Activated naive CD8-positive, alpha-beta T cell treated with anti-CD3 and anti-CD28 coated beads for 36 hours (primary cell): ENCODE results near the gene MB21D2. TPM values are rescaled to one million over a fixed set of nuclear protein-coding genes. Genes with fewer than 3 reads are reported as not detected.

Experiments
- DNase-seq: peaks from one replicate; pipeline ENCODE4 v3.0.0; 2021
- H3K27ac Mint-ChIP-seq: one replicate; pipeline ENCODE4 v1.8.0; 2022; ENCODE audit warnings: mild to moderate bottlenecking, moderate library complexity, mixed read lengths
- H3K27me3 Mint-ChIP-seq: one replicate; pipeline ENCODE4 v1.8.0; 2022; ENCODE audit warnings: mild to moderate bottlenecking, mixed read lengths
- H3K36me3 Mint-ChIP-seq: one replicate; pipeline ENCODE4 v1.8.0; 2021; ENCODE audit warnings: mild to moderate bottlenecking, mixed read lengths
- H3K4me1 Mint-ChIP-seq: one replicate; pipeline ENCODE4 v1.8.0; 2021; ENCODE audit warnings: mixed read lengths
- H3K4me3 Mint-ChIP-seq: one replicate; pipeline ENCODE4 v1.8.0; 2022; ENCODE audit warnings: mild to moderate bottlenecking, moderate library complexity, mixed read lengths
- H3K9me3 Mint-ChIP-seq: one replicate; pipeline ENCODE4 v1.8.0; 2022; ENCODE audit warnings: mixed read lengths
- total RNA-seq, 2 experiments: library from RNA; stranded (reverse); gene quantifications; one replicate each; pipeline ENCODE4 v1.2.3, GENCODE V29; 2021

MB21D2 gene
- total RNA-seq, 2 experiments from 2014 or later, result 6.4 to 6.6 TPM

DNA sequence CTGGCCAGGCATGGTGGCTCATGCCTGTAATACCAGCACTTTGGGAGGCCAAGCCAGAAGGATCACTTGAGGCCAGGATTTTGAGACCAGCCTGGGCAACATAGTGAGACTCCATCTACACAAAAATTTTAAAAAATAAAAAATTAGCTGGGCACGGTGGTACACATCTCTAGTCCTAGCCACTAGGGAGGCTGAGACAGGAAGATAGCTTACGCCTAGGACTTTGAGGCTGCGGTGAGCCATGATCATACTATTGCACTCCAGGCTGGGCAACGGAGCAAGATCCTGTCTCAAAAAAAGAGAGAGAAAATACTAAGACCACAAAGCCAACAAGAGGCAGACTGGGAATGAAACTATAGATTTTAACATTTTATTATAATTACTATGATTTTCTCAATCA lies 4.1 kb downstream of the MB21D2 start:
- Mint-ChIP-seq H3K27me3 (peaks cover 53% of the 10 kb centered on the region), H3K4me3 (no peak overlapping the region), H3K4me1 (peaks cover 12% of the 10 kb centered on the region), H3K9me3 (peaks cover 2% of the 10 kb centered on the region), H3K36me3 (peaks cover 3% of the 10 kb centered on the region), H3K27ac (no peak overlapping the region)
- no peak for DNase-seq

DNA sequence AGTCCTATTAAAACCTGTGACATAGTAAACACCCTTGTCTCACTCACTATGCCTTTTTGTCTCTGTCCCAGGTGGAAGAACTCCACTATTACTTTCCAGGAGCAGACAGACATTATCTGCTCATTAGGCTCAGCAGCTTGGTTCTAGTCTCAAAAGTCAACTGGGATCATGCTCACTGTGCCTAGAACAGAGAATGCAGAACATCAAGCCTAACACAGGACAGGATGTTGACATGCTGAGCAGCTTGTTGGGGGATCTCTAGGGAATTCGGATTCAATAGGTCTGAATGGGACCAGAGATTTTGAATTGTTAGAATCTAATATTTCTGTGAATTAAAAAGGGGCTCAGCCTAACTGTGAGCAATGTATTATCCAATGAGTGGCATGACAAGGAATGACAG lies 6.4 kb downstream of the MB21D2 start:
- no peak for DNase-seq
- peaks cover 2% of the 10 kb centered on the region for H3K9me3 Mint-ChIP-seq
- peaks cover 35% of the 10 kb centered on the region for H3K27me3 Mint-ChIP-seq
- H3K27ac Mint-ChIP-seq, result no peak overlapping the region
- H3K4me1 Mint-ChIP-seq, result peaks cover 16% of the 10 kb centered on the region
- peaks cover 9% of the 10 kb centered on the region for H3K36me3 Mint-ChIP-seq
- H3K4me3 Mint-ChIP-seq, result no peak overlapping the region

DNA sequence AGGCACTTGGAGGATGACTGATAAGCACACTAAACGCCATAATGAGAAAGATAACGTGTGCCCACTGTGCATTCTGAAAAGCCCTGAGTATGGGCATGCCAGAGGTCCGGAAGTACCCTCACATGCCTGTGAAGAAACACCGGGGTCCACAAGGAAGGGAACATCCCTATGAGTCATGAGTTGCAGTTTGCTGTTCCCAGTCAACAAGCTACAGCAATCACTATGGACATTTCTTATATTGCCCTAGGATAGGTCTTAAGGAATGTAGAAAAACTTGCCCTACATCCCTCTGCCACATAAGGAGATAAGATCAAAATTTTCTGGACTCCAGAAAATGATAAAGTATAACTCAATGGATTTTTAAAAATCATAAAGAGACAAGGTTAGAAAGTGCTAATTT lies 9.9 kb downstream of the MB21D2 start:
- Mint-ChIP-seq H3K4me3 (no peak overlapping the region), H3K36me3 (peaks cover 7% of the 10 kb centered on the region)

DNA sequence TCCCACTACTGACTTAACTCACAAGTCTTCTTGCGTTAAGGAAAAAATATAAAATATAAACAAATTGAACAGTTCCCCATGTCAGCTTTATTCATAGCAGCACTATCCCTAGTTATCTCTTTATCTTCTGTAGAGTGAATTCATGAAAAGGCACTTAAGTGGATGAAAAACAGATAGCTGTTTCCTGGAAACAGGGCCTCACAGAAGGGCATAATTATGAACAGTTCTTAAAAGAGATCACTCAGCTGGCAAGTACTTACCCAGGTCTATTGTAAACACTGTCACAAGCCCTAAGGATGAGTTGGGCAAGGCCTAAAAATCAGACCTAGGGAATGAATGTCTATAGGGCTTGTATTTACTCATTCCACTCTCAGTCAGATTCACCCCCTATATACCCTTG lies 10.7 kb downstream of the MB21D2 start:
- no peak for DNase-seq
- Mint-ChIP-seq H3K27me3 (peaks cover 6% of the 10 kb centered on the region), H3K4me1 (peaks cover 14% of the 10 kb centered on the region), H3K27ac (no peak overlapping the region), H3K36me3 (peaks cover 7% of the 10 kb centered on the region), H3K4me3 (no peak overlapping the region), H3K9me3 (peaks cover 1% of the 10 kb centered on the region)

More for the DNA sequence above, 9.9 kb downstream of the MB21D2 start:
- H3K4me1 Mint-ChIP-seq, result peaks cover 14% of the 10 kb centered on the region
- DNase-seq, result no peak
- H3K27ac Mint-ChIP-seq, result no peak overlapping the region
- H3K27me3 Mint-ChIP-seq, result peaks cover 8% of the 10 kb centered on the region
- H3K9me3 Mint-ChIP-seq, result peaks cover 1% of the 10 kb centered on the region

DNA sequence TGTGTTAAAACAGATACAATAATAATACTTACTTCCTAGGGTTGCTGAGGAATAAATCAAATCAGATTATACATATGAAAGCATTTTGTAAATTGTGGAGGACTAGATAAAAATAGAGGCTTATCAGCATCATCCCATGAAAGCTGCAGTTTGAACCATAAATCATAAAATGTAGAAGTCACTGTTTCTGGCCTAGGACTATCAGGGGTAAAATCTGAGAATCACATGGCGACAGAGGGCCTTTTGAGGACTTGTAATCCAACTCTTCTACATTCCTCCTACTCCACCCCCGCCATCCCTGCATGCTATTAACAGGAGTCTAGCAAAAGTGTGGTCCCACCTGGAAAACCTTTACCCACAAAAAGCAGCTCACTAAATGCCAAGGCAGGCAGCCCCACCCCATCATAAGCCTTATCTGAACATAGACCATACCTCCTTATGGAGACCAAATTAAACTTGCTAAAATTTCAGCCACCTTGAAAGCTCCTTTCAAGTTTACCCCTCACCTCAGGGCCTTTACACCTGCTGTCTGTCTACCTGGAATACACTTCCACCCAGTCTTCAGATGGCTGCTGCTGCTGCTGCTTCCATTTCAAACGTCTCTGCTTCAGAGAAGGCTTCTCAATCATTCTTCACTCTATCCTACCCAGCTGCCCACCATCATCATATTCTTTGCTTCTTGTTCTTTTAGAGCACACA lies 11.5 kb downstream of the MB21D2 start:
- Mint-ChIP-seq H3K27me3 (peaks cover 3% of the 10 kb centered on the region), H3K4me1 (peaks cover 12% of the 10 kb centered on the region), H3K9me3 (peaks cover 1% of the 10 kb centered on the region), H3K4me3 (no peak overlapping the region), H3K36me3 (peaks cover 6% of the 10 kb centered on the region), H3K27ac (no peak overlapping the region)
- no peak for DNase-seq

DNA sequence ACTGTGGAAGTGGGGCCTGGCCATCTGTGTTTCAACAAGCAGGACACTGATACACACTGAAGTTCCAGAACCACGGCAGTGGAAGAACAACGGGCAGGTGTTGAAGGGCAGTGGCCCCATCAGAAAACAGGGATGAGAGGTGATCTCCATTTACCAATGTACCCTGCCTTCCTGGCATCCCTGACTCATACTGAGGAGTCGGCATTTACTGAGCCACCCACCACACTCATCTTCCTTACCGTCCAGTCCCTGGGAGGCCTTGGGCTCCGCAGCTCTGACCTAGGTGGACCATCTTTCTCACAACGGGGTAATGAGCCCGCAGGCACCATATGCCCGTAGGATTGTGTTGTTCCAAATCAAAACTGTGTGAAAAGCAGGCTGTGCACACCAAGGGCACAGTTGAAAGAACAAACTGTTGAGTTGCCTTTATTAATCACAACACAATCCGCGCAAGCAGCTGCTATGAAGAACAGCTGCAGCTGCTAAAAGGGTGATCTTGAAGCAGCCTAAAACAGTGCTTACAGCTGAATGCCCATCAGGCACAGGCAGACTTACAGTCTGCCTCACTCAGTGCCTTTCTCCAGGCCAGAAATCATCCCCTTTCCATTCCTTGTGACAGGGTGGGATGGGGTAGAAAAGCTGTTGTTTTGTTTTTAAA lies 12.9 kb downstream of the MB21D2 start:
- no peak overlapping the region for H3K4me3 Mint-ChIP-seq
- peaks cover 16% of the 10 kb centered on the region for H3K36me3 Mint-ChIP-seq
- peaks cover 14% of the 10 kb centered on the region for H3K27me3 Mint-ChIP-seq
- H3K27ac Mint-ChIP-seq, result no peak overlapping the region
- peaks cover 14% of the 10 kb centered on the region for H3K4me1 Mint-ChIP-seq
- H3K9me3 Mint-ChIP-seq, result peaks cover 3% of the 10 kb centered on the region
- DNase-seq, result no peak

DNA sequence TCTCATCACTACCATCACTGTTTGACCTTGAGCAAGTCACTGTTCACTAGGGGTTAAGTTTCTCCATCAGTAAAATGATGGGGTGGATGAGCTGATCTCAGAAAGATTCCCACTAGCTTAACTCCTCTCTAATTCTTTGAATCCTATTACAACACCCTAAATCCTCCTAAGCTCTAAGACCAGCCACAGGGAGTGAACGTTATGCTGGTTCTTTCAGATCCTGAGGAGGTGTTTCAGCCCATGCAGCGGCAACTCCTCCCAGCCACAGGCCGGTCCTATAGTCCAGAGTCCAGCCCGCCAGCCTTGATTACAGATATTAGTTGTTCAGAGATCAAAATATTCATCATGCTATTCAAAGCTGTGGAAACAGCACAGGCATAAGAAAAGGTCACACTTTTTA lies 15.1 kb downstream of the MB21D2 start:
- Mint-ChIP-seq H3K4me3 (no peak overlapping the region), H3K27ac (no peak overlapping the region), H3K36me3 (peaks cover 18% of the 10 kb centered on the region), H3K27me3 (peaks cover 12% of the 10 kb centered on the region), H3K9me3 (peaks cover 3% of the 10 kb centered on the region), H3K4me1 (peaks cover 29% of the 10 kb centered on the region)
- DNase-seq, result no peak

DNA sequence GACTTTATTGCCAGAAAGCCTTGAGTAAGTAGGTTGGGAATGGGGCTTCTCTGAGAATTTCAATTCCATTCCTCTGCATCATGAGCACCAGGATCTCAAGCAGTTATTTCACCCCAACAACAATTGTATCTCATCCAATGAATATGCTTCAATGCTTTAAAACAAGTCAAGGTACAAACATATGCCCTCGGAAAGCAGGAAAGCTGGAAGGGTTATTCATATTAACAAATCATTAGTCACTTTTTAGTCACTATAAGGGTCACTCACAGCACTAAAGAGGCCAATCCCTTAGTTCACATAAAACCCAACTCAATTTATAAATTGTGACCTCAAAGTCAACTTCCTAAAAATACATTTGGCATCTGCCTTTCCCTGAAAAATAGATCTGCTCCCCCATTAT lies 16.2 kb downstream of the MB21D2 start:
- DNase-seq, result no peak
- H3K27ac Mint-ChIP-seq, result no peak overlapping the region
- H3K9me3 Mint-ChIP-seq, result peaks cover 3% of the 10 kb centered on the region
- peaks cover 29% of the 10 kb centered on the region for H3K4me1 Mint-ChIP-seq
- peaks cover 24% of the 10 kb centered on the region for H3K36me3 Mint-ChIP-seq
- H3K4me3 Mint-ChIP-seq, result no peak overlapping the region
- peaks cover 22% of the 10 kb centered on the region for H3K27me3 Mint-ChIP-seq

DNA sequence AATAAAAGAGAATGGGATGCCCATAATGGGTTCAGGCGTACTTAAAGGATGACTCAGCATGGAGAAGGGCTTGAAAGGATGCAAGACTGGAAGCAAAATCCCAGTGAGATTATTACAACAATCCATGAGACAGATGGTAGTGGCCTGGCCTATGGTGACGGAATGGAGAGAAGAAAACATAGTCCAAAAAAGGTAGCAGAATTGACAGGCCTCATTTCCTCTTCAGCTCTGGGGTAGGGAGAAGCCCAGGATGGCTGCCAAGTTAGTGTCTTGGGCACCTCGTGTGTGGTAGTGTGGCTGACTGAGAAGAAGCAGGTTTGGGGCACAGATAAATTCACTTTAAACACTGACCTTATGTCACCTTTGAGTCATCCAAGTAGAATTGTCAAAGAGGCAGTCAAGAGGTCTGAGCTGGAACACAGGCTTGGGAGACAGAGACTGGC lies 18.1 kb downstream of the MB21D2 start:
- DNase-seq, result peak; percentile 8
- peaks cover 39% of the 10 kb centered on the region for H3K4me1 Mint-ChIP-seq
- no peak overlapping the region for H3K4me3 Mint-ChIP-seq
- peaks cover 6% of the 10 kb centered on the region for H3K9me3 Mint-ChIP-seq
- H3K36me3 Mint-ChIP-seq, result peaks cover 28% of the 10 kb centered on the region
- peak overlapping the region; percentile 75 for H3K27ac Mint-ChIP-seq
- peaks cover 36% of the 10 kb centered on the region for H3K27me3 Mint-ChIP-seq

DNA sequence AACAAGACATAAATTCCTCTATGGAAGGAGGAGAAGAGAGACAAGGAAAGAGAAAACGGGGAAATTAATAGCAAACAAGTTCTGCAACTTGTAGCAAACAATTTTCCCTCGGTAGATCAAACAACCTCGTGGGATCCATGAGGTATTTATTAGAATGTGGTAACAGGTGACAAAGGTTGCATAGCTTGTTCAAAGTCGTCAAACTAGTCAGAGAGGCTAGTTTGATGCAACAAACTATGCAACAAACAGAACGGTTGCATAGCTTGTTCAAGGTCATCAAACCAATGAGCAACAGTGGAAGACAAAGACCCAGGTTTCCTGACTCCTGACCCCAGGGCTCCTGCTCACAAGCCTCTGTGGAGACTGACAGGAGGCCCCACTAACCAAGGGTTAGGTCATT lies 20.7 kb downstream of the MB21D2 start:
- no peak overlapping the region for H3K4me3 Mint-ChIP-seq
- peaks cover 62% of the 10 kb centered on the region for H3K4me1 Mint-ChIP-seq

DNA sequence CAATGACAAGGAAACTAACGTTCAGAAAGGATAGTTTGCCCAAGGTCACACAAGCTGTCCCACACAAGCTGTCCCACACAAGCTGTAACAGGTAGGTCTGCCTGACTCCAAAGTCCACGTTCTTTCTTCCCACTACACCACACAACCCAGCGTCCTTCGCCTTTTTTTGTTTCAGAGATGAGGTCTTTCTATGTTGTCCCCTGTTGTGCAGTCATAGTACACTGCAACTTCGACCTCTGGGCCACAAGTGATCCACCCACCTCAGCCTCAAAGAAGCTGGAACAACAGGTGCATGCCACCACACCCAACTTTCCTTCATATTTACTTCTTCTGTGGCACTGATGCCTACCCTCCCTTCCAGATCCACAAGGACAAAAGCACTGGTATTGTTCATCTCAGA lies 21.4 kb downstream of the MB21D2 start:
- peaks cover 68% of the 10 kb centered on the region for H3K4me1 Mint-ChIP-seq
- H3K36me3 Mint-ChIP-seq, result peaks cover 31% of the 10 kb centered on the region
- peaks cover 4% of the 10 kb centered on the region for H3K9me3 Mint-ChIP-seq
- H3K27me3 Mint-ChIP-seq, result peaks cover 43% of the 10 kb centered on the region
- no peak for DNase-seq
- H3K4me3 Mint-ChIP-seq, result no peak overlapping the region
- H3K27ac Mint-ChIP-seq, result no peak overlapping the region

More for the DNA sequence above, 20.7 kb downstream of the MB21D2 start:
- Mint-ChIP-seq H3K36me3 (peaks cover 30% of the 10 kb centered on the region), H3K27me3 (peaks cover 43% of the 10 kb centered on the region), H3K27ac (no peak overlapping the region), H3K9me3 (peaks cover 4% of the 10 kb centered on the region)
- no peak for DNase-seq

DNA sequence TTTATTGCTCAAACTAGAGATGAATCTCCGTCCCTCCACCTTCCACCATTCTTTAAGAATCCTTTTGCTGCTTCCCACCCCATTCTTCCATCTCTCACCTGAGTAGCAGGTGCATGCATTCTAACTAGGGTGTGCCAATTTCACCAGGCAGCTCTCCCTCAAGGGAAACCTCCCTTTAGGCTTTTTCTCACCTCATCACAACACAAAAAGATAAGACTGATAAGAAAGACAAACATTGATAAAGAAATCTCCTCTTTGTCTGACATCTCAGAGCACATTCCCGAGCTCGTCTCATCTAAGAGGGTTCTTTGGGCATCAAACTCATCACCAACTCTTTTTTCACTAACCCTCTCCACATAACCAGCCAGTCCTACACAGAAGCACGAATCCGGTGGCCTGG lies 23.0 kb downstream of the MB21D2 start:
- Mint-ChIP-seq H3K4me1 (peaks cover 75% of the 10 kb centered on the region), H3K36me3 (peaks cover 24% of the 10 kb centered on the region), H3K27me3 (peaks cover 40% of the 10 kb centered on the region), H3K9me3 (peaks cover 2% of the 10 kb centered on the region), H3K4me3 (no peak overlapping the region), H3K27ac (no peak overlapping the region)
- DNase-seq, result no peak

DNA sequence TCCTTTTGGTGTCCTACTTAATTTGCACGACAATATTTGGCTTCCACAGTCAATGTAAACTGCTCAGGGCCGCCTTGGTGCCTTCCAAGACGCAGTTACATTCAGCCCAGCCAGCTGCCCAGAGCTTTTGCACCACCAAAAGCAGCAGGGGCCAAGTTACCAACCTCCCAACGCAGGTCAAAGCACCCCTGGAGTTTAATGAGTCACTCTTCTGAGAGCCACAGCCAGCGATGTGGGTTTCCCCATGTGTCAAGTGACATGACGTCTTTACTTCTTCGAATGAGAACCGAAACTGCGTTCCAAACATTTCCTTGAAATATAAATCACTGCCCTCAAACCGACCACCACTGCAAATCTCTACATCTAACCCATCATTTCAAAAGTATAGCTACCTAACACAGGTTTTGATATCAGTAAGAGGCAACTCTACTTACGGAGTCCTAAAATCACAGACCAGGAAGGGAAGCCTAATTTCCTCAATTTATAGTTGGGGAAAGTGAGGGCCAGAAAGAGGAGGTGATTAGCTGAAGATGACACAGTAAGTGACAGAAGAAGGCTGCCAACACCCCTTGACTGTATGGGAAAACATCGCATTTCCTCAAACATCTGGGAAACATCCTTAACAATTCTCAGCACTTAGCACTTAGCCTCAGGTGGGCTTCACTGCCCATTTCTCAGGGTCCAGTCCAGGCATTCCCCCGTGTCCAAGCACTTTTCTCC lies 24.5 kb downstream of the MB21D2 start:
- DNase-seq, result peak; percentile 79
- Mint-ChIP-seq H3K27ac (peak overlapping the region; percentile 84), H3K9me3 (peaks cover 2% of the 10 kb centered on the region), H3K27me3 (peaks cover 40% of the 10 kb centered on the region), H3K4me1 (peaks cover 63% of the 10 kb centered on the region), H3K4me3 (no peak overlapping the region), H3K36me3 (peaks cover 21% of the 10 kb centered on the region)

DNA sequence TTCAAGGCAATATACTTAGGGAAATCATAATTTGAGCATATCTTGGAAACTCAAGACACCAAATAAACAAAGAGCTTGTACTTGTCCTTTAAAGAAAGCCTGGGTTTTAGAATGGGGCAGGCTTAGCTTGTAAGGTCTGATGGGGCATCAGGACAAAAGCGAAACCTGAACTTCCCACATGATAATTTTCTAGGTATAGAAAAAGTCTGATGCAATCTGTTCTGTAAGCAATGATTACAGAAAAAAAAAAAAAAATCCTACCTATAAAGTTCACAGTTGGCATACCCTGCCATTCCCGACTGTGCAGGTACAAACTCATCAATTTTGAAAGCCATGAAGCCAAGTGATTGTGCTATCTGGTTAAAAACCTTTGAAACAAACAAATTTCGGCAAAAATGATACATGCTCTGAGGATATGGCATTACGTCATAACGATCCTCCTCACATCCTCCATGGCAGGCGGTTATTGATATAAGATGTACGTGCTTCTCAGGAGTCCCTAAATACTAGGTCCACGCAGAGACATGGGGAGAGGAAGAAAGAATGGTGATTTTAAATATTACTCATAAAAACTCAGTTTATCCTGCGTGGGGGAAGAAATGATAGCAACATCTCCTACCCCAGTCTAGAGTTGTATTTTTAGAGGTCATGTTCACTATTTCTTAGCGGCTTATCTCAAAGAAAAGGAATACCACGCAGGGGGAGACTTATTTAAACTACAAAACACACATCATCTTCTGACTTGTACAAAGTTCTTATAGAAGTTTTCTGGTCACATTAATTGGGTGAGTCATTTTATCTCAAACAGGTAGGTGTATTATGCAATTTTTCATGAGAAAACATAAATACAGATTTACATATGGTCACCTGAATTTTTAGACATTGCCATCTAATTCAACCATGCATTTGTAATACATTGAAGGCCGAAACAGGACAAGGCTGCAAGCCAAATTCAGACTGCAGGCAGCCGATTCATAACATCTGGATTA lies 27.0 kb downstream of the MB21D2 start:
- no peak for DNase-seq
- Mint-ChIP-seq H3K27ac (peak overlapping the region; percentile 69), H3K4me3 (no peak overlapping the region), H3K27me3 (peaks cover 26% of the 10 kb centered on the region), H3K4me1 (peaks cover 52% of the 10 kb centered on the region), H3K36me3 (peaks cover 14% of the 10 kb centered on the region), H3K9me3 (peaks cover 1% of the 10 kb centered on the region)
